HG03442 (cell line): ENCODE data around the gene PALLD.

Source experiments
- ATAC-seq: cut with Tn5 transposase; IDR thresholded peaks from one replicate; pipeline ENCODE4 v1.9.1; 2021; ENCODE audit warnings: mild to moderate bottlenecking, moderate library complexity; ENCODE audit not compliant: unreplicated experiment

PALLD gene

DNA sequence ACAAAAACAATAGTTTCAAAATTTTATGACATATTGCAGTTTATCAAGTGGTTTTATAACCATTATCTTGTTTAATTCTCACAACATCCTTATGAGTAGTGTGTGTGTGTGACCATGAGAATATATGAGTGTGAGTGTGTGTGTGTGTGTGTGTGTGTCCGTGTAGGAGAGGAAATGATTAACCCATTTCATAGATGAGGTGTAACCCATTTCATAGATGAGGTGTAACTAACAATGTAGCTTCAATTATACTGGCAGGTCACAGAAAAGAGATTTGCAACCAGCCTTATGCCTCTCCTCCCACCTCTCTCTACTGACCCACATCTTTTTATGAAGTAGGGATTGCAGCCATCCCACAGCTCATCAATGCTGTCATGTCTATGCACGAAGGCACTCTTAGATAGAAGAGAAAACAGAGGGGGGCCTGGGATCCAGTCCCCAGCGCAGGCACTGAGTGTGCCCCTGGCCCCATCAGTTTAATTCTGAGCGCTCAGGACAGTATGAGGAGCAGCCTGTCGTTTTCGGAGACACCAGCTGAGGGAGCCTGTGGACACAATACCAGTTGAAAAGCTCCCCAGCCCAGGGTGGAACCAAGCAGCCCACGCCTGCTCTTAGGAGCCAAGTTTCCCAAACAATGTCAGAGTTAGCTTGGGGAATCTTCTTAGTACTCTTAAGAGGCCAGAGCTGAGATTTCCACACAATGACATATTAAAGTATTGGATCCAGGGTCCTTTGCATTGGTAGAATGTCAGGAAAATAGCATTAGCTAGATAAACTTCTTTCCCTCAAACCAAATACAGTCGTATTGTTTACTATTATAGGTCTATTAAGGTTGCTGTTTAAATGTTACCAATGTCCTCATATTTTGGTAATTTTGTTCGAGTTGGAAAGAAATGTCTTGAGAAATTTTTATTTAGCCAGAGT lies 88.6 kb downstream of the PALLD start:
- peak; percentile 90 for ATAC-seq

DNA sequence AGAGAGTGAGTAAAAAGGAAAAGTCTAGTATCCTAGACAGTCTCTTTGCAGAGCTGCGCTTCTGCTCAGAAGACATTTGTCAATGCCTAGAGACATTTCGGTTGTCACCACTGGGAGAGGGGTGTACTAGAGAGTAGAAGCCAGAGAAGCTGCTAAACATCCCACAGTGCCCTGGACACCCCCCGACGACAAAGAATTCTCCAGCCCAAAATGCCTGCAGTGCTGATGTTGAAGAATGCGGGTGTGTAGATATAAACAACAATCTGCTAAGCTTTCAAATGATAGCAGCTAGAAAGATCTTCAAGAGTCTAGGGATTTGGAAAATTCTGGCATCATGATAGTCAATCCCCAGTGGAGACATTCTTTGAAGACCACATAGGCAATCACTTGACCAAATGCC lies 90.1 kb downstream of the PALLD start:
- ATAC-seq: no peak

DNA sequence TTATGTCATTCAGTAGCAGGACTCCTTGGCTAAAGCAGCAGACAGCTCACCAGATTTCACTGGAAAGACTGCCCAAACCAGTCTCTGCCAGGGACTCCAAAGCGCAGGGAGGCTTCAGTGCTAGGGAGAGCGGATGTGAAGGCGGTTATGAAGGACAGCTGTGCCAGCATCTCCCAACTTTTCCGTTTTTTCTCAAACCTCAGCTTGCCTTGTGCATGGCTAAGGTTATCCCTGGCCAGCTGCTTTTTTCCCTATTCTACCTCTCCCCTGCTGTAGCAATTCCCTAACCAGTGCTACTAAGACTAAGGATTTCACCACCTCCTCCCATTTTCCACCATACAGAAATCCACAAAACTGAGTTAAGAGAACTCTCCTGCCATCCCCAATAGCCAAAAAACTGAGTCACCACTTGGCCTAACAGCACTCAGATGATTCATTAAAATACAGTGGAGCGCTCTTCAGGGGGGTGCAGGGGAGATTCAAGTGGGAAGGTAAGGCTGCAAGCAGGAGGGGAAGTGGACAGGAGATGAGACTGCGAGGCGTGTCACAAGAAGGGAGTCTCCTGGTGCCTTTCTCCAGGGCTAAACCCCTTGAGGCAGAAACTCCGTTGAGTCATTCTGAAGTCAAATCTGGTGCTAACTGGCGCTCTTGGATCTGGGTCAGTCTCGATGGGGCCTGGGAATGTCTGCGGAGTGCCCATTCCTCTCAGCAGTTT lies 90.7 kb downstream of the PALLD start:
- ATAC-seq: no peak

DNA sequence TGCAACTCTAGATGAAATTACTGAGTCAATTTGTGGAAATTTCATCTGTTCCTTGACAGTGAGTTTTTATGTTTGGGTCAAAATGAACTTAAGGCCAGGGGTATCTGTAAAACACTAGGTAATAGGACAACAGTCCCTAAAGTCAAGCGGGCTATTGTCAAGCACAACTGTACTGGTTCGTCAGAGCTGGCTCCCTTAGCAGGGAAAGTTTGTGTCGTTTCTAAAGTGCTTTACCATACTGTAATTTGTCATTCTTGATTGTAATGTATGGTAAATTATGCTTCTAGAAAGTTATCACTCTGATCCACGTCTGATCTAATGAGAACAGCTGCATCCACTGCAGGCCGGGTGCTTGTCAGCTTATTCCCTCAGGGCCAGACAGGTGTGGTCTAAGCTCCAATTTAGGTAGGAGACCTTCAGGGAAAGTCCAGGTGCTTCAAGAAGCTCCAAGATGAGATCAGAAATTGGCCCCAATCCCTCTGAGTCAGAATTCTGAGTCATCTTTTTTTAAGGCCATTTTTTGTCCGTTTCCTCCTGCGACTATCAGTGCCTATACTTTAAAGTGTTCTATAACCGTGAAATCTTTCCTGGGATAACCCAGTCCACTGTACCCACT lies 92.2 kb downstream of the PALLD start:
- no peak for ATAC-seq

DNA sequence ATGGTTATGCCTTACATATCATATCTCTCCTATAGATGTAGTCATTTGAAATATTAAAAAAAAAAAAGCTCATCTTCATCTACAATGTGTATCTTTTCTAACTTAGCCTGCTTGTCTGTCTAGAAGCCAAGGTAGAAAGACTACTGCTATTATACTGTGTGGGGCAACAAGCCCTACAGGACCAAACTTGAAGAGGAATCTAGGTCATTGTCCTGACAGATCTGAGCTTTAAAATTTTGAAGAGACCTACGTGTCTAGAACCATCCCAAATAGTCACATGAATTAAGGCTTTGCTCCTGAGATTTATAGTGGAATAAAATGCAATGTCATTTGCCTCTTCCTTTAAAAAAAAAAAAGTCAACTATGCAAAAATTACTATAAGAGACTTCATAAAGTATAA lies 95.8 kb downstream of the PALLD start:
- ATAC-seq: no peak

DNA sequence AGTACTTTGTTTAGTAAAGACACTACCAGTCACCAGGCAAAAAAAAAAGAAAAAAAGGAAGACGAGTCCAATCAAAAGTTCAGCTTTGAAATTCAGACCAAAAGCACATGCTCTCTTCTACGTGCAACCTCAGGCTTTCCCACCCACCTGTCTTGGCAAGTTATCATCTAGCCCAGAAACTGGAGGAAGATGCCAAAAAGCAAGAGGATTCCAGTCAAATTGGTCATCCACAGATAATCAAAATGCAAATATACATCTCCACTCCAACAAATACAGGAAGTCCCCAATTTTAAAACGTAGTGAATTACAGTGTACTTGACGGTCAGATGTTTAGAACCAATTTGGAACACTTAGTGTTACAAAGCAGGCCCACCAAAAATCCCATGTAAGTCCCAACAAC lies 96.5 kb downstream of the PALLD start:
- ATAC-seq: no peak

DNA sequence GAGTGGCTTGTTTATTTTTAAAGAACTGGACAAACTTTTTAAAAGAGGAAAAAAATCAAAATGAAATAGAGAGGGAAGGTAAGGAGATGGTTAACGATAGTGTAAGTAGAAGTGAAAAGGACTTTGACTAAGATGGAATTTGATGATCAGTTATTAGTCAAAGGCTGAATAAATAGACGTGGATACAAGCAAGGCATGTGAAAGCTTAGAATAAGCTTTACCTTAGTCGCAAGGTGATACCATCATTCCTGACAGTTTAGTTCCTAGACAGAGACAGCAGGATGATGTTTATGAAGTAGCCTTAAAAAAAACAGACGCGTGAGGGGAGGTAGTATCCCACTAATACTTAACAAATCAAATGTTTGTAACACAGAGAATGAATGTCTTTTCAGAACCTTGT lies 97.3 kb downstream of the PALLD start:
- no peak for ATAC-seq

DNA sequence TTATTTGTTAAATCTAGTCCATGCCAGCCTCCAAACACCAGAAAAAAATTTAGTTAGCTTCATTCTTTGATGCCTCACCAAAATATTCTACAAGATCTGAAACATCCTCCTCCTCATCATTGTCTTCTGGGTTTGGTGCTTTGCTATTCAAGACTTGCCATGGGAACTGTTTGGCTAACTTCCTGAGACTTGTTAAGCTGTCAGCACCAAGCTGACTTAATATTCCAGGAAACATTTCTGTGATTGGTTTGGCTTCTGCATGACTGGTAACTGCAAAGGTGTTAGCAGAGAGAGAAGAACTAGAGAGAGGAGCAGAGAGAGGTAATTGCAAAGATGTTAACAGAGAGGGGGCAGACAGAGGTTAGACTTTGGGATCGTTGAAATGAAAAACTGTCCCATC lies 101.3 kb downstream of the PALLD start:
- ATAC-seq: no peak

DNA sequence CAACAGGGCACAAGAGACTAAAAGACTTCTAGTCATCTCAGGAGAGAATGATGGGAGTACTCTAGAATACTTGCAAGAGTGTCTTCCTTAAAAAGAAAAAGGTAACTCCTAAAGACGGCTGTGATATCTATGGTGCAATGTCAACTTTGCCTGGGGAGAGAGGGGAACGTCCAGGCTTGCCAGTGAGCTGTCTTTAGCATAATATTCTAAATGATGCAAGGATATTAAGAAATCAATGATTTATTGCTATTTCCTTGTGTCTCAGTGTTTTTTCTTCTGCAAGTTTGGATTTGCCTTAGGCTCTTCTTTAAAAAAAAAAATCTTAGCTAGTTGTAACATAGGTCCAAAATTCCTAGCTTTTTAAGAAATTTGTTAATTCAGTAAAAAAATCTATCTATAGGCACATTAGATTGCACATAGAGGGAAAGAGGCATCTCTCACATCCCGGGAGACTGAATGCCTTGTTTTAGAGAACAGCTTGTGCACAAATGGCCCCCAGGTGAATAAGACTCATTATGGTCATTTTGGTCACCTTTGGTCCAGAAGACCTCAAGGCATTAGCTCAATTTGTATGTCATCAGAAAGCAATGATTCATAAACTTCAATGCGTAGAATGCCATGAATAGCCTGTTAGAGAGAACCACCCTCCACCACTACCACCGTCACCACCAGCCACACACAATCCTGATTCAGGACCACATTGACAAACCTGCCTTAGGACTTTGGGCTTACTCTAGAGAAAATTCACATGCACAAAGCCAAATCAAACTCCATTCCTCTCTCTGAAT lies 104.1 kb downstream of the PALLD start:
- ATAC-seq: no peak

DNA sequence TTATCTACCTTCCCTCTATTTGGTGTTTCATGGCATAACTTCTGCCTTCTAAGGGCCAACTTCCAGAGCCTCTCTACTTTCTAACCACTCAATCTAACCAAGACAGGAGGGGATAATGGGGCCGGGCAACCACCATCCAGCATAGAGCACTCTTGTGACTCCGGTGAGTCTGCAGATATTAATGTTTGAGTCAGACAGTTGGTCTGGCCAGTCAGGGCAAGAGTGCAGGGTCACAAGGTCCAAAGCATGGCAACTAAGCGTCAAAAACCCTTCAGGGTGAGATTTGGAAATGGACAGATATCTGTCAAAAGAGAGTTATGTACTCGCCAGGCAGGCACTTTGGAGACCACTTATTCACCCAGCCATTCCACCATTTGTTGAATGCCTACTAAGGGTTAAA lies 105.0 kb downstream of the PALLD start:
- no peak for ATAC-seq

DNA sequence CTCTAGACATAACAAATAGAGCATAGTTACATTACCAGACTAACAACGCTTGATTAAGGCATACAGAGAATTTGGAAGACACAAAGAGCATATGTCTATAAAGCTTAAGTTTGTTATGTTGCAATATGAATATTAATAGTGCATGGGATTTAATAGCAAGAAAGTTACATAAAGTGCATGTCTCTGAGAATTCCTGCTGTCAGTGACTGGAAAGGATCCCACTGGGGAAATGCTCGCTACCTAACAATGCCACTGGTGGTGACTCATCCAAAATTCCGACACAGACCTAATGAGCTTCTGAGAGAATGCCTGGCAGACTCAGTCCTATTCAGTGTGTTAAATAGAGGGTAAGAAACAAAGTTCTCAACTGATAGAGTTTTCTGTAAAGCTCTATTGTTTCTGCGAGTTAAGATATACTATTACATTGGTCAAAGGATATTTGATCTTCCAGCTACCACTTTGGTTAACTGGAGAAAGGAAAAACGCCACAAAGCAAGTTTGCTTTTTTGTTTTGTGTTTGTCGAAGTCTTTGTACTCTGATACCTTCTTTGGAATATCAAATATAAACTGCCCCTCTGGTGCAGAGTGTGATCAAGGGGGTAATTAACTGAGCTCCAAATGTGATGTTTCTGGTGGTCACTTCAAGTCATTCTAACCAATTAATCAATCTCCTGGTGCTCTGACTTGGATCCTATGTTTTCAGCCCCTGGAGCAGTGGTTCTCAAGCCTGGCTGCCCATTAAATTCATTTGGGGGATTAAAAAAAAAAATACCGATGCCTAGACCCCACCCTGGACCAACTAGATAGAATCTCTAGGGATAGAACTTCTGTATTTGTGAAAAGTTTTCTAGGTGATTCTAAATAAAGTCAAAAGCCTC lies 107.9 kb downstream of the PALLD start:
- no peak for ATAC-seq

DNA sequence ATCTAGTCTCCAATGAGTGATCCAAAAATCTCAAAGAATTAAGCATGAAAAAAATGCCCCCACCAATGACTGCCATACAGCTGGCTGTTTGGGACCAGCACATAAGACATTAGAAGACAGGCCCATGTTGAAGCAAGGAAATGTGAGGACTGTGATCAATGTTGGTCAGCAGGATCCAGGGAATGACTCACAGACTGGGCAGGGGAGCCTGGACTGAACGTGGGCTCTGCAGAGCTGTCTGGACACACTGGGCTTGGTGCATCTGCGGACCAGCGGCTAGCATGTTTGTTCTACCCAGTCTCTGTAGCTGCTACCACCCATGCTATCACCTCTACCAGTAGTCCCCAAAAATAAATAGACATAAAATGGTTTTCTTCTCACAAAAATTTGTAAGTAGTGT lies 108.6 kb downstream of the PALLD start:
- no peak for ATAC-seq

DNA sequence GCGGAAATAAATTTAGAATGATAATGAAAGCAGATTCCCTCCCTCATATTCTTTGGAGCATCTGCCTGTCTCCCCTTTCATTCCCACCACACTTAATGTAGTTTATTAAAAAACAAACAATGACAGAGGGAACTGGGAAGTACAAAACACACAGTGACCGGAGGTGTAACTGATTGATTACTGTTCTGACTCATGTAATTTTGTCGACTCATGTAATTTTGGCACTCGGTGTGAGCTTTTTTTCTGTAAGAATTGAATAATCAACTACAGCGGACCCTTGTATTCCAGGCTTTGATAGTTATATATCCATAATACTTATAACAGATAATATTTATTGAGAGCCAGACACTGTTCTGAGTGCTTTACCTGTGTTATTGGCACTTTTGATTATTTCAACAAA lies 110.4 kb downstream of the PALLD start:
- ATAC-seq: no peak

DNA sequence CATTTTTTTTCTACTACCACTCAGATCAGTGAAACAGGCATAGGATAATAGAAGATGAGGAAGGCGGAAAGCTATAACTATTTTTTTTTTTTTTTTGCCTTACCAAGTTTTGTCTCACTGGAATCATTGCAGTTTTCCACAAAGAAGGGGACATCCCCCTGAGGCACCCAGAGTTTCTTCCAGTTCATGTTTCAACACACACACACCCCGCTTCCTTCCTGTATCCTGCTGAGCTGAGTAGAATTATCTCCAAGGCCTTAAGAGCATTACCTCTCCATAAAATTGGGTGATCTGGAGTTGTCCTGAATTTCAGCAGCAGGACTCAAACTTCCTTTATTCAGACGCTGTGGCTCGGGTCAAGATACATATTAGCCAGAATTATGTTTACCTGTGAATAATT lies 111.9 kb downstream of the PALLD start:
- no peak for ATAC-seq

DNA sequence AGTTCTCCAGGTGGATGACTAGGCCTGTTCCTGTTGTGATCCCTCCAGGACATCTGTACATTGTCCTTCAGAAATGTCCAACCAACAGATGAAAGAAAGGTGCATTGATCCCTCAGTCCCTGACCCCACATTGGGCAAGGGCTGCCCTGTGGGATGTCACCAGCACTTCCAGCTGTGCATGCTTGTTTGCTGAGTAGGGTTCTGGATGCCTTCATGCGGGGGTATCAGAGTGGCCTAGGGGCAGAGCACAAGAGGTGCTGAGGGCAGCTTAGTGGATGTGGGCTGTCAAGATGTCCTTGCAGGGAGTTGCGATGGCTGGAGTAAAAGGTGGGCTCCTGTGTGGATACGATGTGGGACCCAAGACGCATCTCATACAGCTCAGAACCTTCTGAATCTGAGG lies 112.5 kb downstream of the PALLD start:
- no peak for ATAC-seq

DNA sequence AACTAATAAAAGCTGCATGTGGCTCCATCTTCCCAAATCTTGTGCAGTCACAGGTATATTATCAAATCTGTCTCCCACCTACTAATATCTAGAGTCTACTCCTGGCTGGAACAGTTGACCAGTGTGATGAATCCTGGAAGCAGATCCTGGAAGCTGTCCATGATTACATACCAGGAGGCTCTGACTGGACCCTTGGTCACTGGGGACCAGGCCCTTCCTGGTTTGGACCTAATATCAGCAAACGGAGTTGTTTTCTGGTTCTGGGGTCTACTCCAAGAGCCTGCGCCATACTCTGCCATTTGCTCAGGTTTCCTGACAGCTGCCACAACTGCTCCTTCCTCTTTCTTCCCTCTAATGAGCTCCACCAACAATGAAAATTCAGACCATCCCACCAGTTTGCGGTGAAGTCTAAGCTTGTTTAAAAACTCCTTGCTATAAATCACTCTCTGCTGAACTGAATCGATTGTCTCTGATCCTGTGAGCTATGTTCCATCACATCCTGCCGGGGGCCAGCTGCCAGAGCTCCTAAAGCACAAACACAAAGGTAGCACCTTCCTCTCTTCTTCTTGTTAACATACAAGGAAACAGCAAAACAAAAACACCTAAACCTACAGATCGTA lies 114.2 kb downstream of the PALLD start:
- no peak for ATAC-seq

DNA sequence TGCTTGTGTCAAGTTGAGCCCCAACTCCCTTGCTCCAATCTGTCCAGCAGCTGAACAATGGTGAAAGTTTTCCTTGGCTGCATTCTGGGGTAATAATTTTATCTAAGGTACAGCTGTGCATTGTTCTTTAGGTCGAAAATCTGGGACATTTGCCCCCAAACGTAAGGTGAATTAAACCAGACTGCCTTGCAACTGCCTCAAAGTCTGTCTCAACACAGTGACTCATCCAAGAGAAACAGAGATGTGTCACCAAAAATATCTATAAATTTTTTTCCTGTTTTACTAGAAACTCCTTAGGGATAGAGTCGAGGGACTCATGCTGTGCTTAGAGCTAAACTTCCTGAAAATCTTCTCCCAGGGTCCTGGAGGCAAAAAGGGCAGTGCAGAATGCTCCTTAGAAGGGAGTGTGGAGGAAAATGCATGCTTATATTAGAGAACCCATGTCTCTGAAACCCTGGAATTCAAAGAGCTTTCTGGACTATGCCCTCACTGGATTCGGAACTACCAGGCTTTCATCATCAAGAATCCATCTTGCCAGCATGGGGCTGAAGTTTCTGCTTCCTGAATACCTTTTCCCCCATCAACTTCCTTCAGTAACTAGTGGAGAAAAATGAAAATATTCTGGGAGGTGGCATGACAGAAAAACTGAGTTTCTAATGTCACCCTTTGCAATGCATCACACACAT lies 115.7 kb downstream of the PALLD start:
- no peak for ATAC-seq

DNA sequence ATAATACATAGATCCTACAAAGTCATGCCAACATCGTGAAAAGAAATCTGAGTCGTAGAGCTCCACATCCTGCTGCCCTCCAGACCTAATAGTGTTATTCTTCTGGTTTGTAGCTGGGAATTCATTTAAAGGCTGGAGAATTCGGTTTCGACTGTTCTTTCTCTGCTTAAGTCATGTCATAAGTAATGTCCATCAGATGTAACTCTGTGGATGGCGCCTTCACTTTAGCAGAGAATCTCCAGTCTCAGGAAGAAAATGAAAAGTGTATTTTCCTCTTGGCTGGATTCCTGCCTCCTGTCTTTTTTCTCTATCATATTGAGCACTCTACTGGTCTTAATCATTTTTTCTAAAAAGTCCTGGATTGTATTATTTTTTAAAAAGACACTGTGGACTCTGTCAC lies 117.0 kb downstream of the PALLD start:
- ATAC-seq: no peak
